NCI-H774 (cell line): ENCODE data around the gene RRAD.
A peak's percentile ranks its signal among the peaks of the same experiment; 100 is the strongest.
"Not testable (repeated sequence)": the region's sequence is repeated elsewhere in the genome, so short reads cannot be mapped to it uniquely, and the experiment has no call there.

Experiments
- DNase-seq: peaks from one replicate; lab custom pipeline; 2025; lab: John Stamatoyannopoulos, UW

Gene RRAD

GRCh38 chr16:66925322-66925840 is at the start of gene RRAD:
Gene RRAD (minus strand): TSS chr16:66925535. CDS start chr16:66925179, 356 bp downstream.
- no peak for DNase-seq

- DNase-seq, result not testable (repeated sequence)
These were observed 49.6 kb upstream of the RRAD start for GRCh38 chr16:66974932-66975246.

GRCh38 chr16:66974156-66974931 is 49.0 kb upstream of the RRAD start:
- not testable (repeated sequence) for DNase-seq

- no peak for DNase-seq
These were observed 48.4 kb upstream of the RRAD start for GRCh38 chr16:66973716-66974115.

- DNase-seq, result no peak
These were observed 47.6 kb upstream of the RRAD start for GRCh38 chr16:66972983-66973382.

GRCh38 chr16:66970775-66971720 is 45.7 kb upstream of the RRAD start:
- DNase-seq, result no peak

- no peak for DNase-seq
These were observed 43.5 kb upstream of the RRAD start for GRCh38 chr16:66968847-66969246.

GRCh38 chr16:66964049-66964448 is 38.7 kb upstream of the RRAD start:
- no peak for DNase-seq

GRCh38 chr16:66961914-66962313 is 36.6 kb upstream of the RRAD start:
- DNase-seq, result no peak

GRCh38 chr16:66961065-66961744 is 35.9 kb upstream of the RRAD start, which contains the start of gene CES3:
Gene CES3 (plus strand): TSS chr16:66961266. CDS start chr16:66961308, 42 bp downstream.
- peak; percentile 32 for DNase-seq

GRCh38 chr16:66960270-66960669 is 34.9 kb upstream of the RRAD start:
- DNase-seq, result no peak

- no peak for DNase-seq
These were observed 34.4 kb upstream of the RRAD start for GRCh38 chr16:66959704-66960161.

GRCh38 chr16:66958857-66959703 is 33.7 kb upstream of the RRAD start:
- no peak for DNase-seq

- DNase-seq, result not testable (repeated sequence)
These were observed 30.8 kb upstream of the RRAD start for GRCh38 chr16:66956154-66956457.

- DNase-seq, result not testable (repeated sequence)
These were observed 30.2 kb upstream of the RRAD start for GRCh38 chr16:66955363-66956153.

GRCh38 chr16:66954097-66954659 is 28.8 kb upstream of the RRAD start:
- peak; percentile 31 for DNase-seq

- no peak for DNase-seq
These were observed 28.2 kb upstream of the RRAD start for GRCh38 chr16:66953462-66954096.

- no peak for DNase-seq
These were observed 27.2 kb upstream of the RRAD start for GRCh38 chr16:66952430-66953110.
